GM23338 (cell line): ENCODE data around the gene IGFL3. TPM values are rescaled to one million over a fixed set of nuclear protein-coding genes. Genes with fewer than 3 reads are reported as not detected.

Experiments
- ATAC-seq: fragments of 200-7000 bp; cut with Tn5 transposase; 3 replicates; pipeline ENCODE4 v1.9.1; 2020
- DNase-seq: peaks from one replicate; pipeline ENCODE4 v3.0.0-alpha.2; 2015; ENCODE audit warnings: low spot score
- H2AFZ ChIP-seq: fragments of 200-600 bp; sonication (generic); 2 replicates; pipeline ENCODE4 v1.8.0; 2016; ENCODE audit warnings: antibody characterized with exemption, mild to moderate bottlenecking, moderate library complexity
- H3F3A ChIP-seq: fragments of 200-600 bp; sonication (generic); replicated peaks from 2 replicates; pipeline ENCODE4 v1.8.0; 2017; ENCODE audit warnings: antibody characterized with exemption, mixed run types, low read depth
- H3K27ac ChIP-seq: fragments of 200-600 bp; sonication (generic); 2 replicates; pipeline ENCODE4 v1.6.1; 2016; ENCODE audit warnings: low read depth
- H3K27me3 ChIP-seq: fragments of 200-600 bp; sonication (generic); 2 replicates; pipeline ENCODE4 v1.8.0; 2016; ENCODE audit warnings: mild to moderate bottlenecking, mixed run types, moderate library complexity; ENCODE audit not compliant: insufficient read depth
- H3K36me3 ChIP-seq: fragments of 200-600 bp; sonication (generic); 2 replicates; pipeline ENCODE4 v1.8.0; 2016; ENCODE audit warnings: mild to moderate bottlenecking; ENCODE audit not compliant: insufficient read depth
- H3K4me1 ChIP-seq: fragments of 200-600 bp; sonication (generic); 2 replicates; pipeline ENCODE4 v1.8.0; 2016; ENCODE audit warnings: mild to moderate bottlenecking, moderate library complexity; ENCODE audit not compliant: insufficient read depth
- H3K4me2 ChIP-seq: fragments of 200-600 bp; sonication (generic); 2 replicates; pipeline ENCODE4 v1.7.1; 2017; ENCODE audit warnings: mixed run types
- H3K4me3 ChIP-seq: fragments of 200-600 bp; sonication (generic); 2 replicates; pipeline ENCODE4 v1.6.1; 2016; ENCODE audit warnings: mixed run types
- H3K79me2 ChIP-seq: fragments of 200-600 bp; sonication (generic); replicated peaks from 2 replicates; pipeline ENCODE4 v1.8.0; 2017; ENCODE audit warnings: mild to moderate bottlenecking; ENCODE audit not compliant: insufficient read depth
- H3K9me2 ChIP-seq: fragments of 200-600 bp; sonication (generic); 2 replicates; pipeline ENCODE4 v1.8.0; 2017; ENCODE audit not compliant: insufficient read depth
- H4K20me1 ChIP-seq: fragments of 200-600 bp; sonication (generic); replicated peaks from 2 replicates; pipeline ENCODE4 v1.8.0; 2017; ENCODE audit warnings: mild to moderate bottlenecking; ENCODE audit not compliant: insufficient read depth
- H3K27ac Mint-ChIP-seq: 2 replicates; pipeline ENCODE4 v1.8.0; 2020; ENCODE audit warnings: inconsistent platforms, mild to moderate bottlenecking, moderate library complexity, mixed read lengths
- H3K27me3 Mint-ChIP-seq: 3 replicates; pipeline ENCODE4 v1.8.0; 2022; ENCODE audit warnings: low read depth, mild to moderate bottlenecking, moderate library complexity, mixed read lengths, inconsistent platforms; ENCODE audit not compliant: insufficient read depth, poor library complexity
- H3K36me3 Mint-ChIP-seq: 3 replicates; pipeline ENCODE4 v1.8.0; 2021; ENCODE audit warnings: low read depth, mild to moderate bottlenecking, inconsistent platforms, moderate library complexity, mixed read lengths
- H3K4me1 Mint-ChIP-seq: 3 replicates; pipeline ENCODE4 v1.8.0; 2020; ENCODE audit warnings: mild to moderate bottlenecking, inconsistent platforms, mixed read lengths
- H3K4me3 Mint-ChIP-seq: 3 replicates; pipeline ENCODE4 v1.8.0; 2021; ENCODE audit warnings: moderate library complexity, mild to moderate bottlenecking, inconsistent platforms, mixed read lengths
- H3K9me3 Mint-ChIP-seq: 3 replicates; pipeline ENCODE4 v1.8.0; 2020; ENCODE audit warnings: moderate library complexity, mild to moderate bottlenecking, inconsistent platforms, mixed read lengths
- EZH2phosphoT487 ChIP-seq: fragments of 200-600 bp; sonication (generic); IDR thresholded peaks from one replicate; pipeline ENCODE4 v1.8.1; 2018; ENCODE audit warnings: antibody characterized with exemption; ENCODE audit not compliant: unreplicated experiment
- JUNB ChIP-seq: IDR thresholded peaks from one replicate; pipeline ENCODE4 v1.6.1; 2016; ENCODE audit warnings: antibody characterized with exemption; ENCODE audit not compliant: unreplicated experiment
- NANOG ChIP-seq: IDR thresholded peaks from 2 replicates; pipeline ENCODE4 v1.6.1; 2016; ENCODE audit warnings: antibody characterized with exemption, borderline replicate concordance
- POLR2AphosphoS5 ChIP-seq: IDR thresholded peaks from 2 replicates; pipeline ENCODE4 v1.6.1; 2016; ENCODE audit warnings: antibody characterized with exemption, low read depth
- STAT1 ChIP-seq: IDR thresholded peaks from one replicate; pipeline ENCODE4 v1.6.1; 2016; ENCODE audit warnings: antibody characterized with exemption; ENCODE audit not compliant: unreplicated experiment
- ZNF114 ChIP-seq: fragments of 250-450 bp; sonication (Bioruptor Pico); IDR thresholded peaks from 2 replicates; pipeline ENCODE4 v1.5.0; 2020; ENCODE audit warnings: mild to moderate bottlenecking, moderate library complexity
- ZNF331 ChIP-seq: fragments of 250-450 bp; sonication (Bioruptor Pico); IDR thresholded peaks from 2 replicates; pipeline ENCODE4 v1.5.0; 2020; ENCODE audit warnings: low read depth, mild to moderate bottlenecking, moderate library complexity
- polyA plus RNA-seq: library from polyadenylated mRNA; unstranded; fragments of >200 nt; fragmentation: Nextera tagmentation; extraction: Ambion mirVana; gene quantifications from 2 replicates; pipeline ENCODE4 v1.2.1, GENCODE V29; 2016
- total RNA-seq: library from RNA; depleted of rRNA; stranded (reverse); fragments of >200 nt; shearing (Covaris generic); gene quantifications from 2 replicates; pipeline ENCODE4 v1.2.3, GENCODE V29; 2014
- TF ChIP-seq, protein P1 (sequence below): fragments of 250-450 bp; sonication (Bioruptor Pico); IDR thresholded peaks from 2 replicates; pipeline ENCODE4 v1.5.0; 2020; ENCODE audit warnings: mild to moderate bottlenecking, moderate library complexity
- TF ChIP-seq, protein P2 (sequence below), 2 experiments: fragments of 200-600 bp in 1 of 2; sonication (generic) in 1 of 2; conservative IDR thresholded peaks; 2 replicates each; pipeline versions ENCODE4 v1.5.1 to v1.6.1; 2016 to 2017; ENCODE audit warnings: antibody characterized with exemption in 2 of 2, low read depth in 2 of 2, mild to moderate bottlenecking in 2 of 2, moderate library complexity in 1 of 2
- TF ChIP-seq, protein P3 (sequence below): IDR thresholded peaks from 2 replicates; pipeline ENCODE4 v1.6.1; 2016; ENCODE audit warnings: antibody characterized with exemption

IGFL3 gene
- total and polyA plus RNA-seq, 2 experiments from 2014 or later, result not detected

DNA sequence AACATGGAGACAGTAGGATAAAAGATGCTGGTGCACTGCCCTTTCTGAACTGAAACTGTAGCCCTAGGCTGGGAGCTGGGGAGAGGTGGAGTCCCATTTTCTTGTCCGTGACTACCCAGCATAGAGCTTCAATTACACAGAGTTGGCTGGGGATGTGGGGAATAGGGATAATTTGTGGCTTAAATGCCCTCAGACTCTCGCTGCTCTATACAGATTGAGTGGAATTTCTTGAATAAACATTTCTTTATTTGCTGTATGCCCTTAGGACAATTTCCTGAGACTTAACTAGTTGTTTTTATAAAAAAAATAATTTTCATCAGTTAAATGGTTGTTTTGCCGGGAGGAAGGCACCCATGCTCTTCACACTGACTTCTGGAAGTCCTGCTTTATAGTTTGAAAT lies 30.7 kb upstream of the IGFL3 start (continued):
- TF ChIP-seq, protein P1, sequence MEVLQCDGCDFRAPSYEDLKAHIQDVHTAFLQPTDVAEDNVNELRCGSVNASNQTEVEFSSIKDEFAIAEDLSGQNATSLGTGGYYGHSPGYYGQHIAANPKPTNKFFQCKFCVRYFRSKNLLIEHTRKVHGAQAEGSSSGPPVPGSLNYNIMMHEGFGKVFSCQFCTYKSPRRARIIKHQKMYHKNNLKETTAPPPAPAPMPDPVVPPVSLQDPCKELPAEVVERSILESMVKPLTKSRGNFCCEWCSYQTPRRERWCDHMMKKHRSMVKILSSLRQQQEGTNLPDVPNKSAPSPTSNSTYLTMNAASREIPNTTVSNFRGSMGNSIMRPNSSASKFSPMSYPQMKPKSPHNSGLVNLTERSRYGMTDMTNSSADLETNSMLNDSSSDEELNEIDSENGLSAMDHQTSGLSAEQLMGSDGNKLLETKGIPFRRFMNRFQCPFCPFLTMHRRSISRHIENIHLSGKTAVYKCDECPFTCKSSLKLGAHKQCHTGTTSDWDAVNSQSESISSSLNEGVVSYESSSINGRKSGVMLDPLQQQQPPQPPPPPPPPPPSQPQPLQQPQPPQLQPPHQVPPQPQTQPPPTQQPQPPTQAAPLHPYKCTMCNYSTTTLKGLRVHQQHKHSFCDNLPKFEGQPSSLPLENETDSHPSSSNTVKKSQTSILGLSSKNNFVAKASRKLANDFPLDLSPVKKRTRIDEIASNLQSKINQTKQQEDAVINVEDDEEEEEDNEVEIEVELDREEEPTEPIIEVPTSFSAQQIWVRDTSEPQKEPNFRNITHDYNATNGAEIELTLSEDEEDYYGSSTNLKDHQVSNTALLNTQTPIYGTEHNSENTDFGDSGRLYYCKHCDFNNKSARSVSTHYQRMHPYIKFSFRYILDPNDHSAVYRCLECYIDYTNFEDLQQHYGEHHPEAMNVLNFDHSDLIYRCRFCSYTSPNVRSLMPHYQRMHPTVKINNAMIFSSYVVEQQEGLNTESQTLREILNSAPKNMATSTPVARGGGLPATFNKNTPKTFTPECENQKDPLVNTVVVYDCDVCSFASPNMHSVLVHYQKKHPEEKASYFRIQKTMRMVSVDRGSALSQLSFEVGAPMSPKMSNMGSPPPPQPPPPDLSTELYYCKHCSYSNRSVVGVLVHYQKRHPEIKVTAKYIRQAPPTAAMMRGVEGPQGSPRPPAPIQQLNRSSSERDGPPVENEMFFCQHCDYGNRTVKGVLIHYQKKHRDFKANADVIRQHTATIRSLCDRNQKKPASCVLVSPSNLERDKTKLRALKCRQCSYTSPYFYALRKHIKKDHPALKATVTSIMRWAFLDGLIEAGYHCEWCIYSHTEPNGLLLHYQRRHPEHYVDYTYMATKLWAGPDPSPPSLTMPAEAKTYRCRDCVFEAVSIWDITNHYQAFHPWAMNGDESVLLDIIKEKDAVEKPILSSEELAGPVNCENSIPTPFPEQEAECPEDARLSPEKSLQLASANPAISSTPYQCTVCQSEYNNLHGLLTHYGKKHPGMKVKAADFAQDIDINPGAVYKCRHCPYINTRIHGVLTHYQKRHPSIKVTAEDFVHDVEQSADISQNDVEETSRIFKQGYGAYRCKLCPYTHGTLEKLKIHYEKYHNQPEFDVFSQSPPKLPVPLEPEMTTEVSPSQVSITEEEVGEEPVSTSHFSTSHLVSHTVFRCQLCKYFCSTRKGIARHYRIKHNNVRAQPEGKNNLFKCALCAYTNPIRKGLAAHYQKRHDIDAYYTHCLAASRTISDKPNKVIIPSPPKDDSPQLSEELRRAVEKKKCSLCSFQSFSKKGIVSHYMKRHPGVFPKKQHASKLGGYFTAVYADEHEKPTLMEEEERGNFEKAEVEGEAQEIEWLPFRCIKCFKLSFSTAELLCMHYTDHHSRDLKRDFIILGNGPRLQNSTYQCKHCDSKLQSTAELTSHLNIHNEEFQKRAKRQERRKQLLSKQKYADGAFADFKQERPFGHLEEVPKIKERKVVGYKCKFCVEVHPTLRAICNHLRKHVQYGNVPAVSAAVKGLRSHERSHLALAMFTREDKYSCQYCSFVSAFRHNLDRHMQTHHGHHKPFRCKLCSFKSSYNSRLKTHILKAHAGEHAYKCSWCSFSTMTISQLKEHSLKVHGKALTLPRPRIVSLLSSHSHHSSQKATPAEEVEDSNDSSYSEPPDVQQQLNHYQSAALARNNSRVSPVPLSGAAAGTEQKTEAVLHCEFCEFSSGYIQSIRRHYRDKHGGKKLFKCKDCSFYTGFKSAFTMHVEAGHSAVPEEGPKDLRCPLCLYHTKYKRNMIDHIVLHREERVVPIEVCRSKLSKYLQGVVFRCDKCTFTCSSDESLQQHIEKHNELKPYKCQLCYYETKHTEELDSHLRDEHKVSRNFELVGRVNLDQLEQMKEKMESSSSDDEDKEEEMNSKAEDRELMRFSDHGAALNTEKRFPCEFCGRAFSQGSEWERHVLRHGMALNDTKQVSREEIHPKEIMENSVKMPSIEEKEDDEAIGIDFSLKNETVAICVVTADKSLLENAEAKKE (CRISPR knock-in tag), result no peak
- TF ChIP-seq NANOG (no peak), POLR2AphosphoS5 (no peak)
- TF ChIP-seq, protein P2, sequence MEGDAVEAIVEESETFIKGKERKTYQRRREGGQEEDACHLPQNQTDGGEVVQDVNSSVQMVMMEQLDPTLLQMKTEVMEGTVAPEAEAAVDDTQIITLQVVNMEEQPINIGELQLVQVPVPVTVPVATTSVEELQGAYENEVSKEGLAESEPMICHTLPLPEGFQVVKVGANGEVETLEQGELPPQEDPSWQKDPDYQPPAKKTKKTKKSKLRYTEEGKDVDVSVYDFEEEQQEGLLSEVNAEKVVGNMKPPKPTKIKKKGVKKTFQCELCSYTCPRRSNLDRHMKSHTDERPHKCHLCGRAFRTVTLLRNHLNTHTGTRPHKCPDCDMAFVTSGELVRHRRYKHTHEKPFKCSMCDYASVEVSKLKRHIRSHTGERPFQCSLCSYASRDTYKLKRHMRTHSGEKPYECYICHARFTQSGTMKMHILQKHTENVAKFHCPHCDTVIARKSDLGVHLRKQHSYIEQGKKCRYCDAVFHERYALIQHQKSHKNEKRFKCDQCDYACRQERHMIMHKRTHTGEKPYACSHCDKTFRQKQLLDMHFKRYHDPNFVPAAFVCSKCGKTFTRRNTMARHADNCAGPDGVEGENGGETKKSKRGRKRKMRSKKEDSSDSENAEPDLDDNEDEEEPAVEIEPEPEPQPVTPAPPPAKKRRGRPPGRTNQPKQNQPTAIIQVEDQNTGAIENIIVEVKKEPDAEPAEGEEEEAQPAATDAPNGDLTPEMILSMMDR (conservative IDR thresholded peaks at IDR 0.05; ENCODE audit: low read depth in 2 of 2), result no peak

DNA sequence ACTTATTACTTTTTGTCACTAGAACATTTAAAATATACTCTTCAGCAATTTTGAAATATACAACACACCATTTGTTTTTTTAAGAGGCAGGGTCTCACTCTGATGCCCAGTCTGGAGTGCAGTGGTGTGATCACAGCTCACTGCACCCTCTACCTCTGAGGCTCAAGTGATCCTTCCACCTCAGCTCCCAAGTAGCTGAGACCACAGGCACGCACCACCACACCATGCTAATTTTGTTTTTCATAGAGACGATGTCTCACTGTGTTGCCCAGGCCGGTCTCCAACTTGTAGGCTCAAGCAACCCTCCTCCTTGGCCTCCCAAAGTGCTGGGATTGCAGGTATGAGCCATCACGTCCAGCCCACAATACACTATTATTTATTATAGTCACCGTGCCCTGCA lies 26.1 kb upstream of the IGFL3 start:
- H3K27ac ChIP-seq, result no peak overlapping the region
- no peak for DNase-seq
- H3K27me3 Mint-ChIP-seq, result peaks cover 2% of the 10 kb centered on the region
- H3K36me3 Mint-ChIP-seq, result no peaks in the 10 kb centered on the region
- H4K20me1 ChIP-seq, result no peaks in the 10 kb centered on the region
- H3K27ac Mint-ChIP-seq, result no peak overlapping the region
- H3K4me1 ChIP-seq, result no peaks in the 10 kb centered on the region
- no peak overlapping the region for H3K4me3 ChIP-seq
- H3K9me3 Mint-ChIP-seq, result no peaks in the 10 kb centered on the region; the same call in 2 of the 3 replicates
- H3K79me2 ChIP-seq, result no peaks in the 10 kb centered on the region
- H3K36me3 ChIP-seq, result no peaks in the 10 kb centered on the region
- no peak overlapping the region for H3K4me2 ChIP-seq
- H3K27me3 ChIP-seq, result no peaks in the 10 kb centered on the region
- no peaks in the 10 kb centered on the region for H3K9me2 ChIP-seq
- H3F3A ChIP-seq, result no peaks in the 10 kb centered on the region
- ATAC-seq, result no peak
- no peak overlapping the region for H2AFZ ChIP-seq
- H3K4me1 Mint-ChIP-seq, result peaks cover 3% of the 10 kb centered on the region; the same call in 1 of the 3 replicates
- H3K4me3 Mint-ChIP-seq, result no peak overlapping the region
- TF ChIP-seq ZNF114 (CRISPR knock-in tag), result no peak
- TF ChIP-seq STAT1, result no peak
- no peak for TF ChIP-seq ZNF331 (CRISPR knock-in tag)
- TF ChIP-seq JUNB, result no peak
- no peak for TF ChIP-seq EZH2phosphoT487
- TF ChIP-seq, protein P3, sequence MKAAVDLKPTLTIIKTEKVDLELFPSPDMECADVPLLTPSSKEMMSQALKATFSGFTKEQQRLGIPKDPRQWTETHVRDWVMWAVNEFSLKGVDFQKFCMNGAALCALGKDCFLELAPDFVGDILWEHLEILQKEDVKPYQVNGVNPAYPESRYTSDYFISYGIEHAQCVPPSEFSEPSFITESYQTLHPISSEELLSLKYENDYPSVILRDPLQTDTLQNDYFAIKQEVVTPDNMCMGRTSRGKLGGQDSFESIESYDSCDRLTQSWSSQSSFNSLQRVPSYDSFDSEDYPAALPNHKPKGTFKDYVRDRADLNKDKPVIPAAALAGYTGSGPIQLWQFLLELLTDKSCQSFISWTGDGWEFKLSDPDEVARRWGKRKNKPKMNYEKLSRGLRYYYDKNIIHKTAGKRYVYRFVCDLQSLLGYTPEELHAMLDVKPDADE, result no peak
- TF ChIP-seq, protein P2 (conservative IDR thresholded peaks at IDR 0.05; ENCODE audit: low read depth in 2 of 2), result no peak
- no peak for TF ChIP-seq POLR2AphosphoS5
